Nephron (organoid): ENCODE results near the gene BTRC.
A peak's percentile ranks its signal among the peaks of the same experiment; 100 is the strongest.

ENCODE experiments used
- H3K27ac Mint-ChIP-seq, 3 experiments: 2 replicates each; pipeline ENCODE4 v1.8.0; 2020; ENCODE audit warnings: mixed read lengths in 3 of 3, mild to moderate bottlenecking in 2 of 3, moderate library complexity in 1 of 3
- H3K27me3 Mint-ChIP-seq: 2 replicates; pipeline ENCODE4 v1.8.0; 2021; ENCODE audit warnings: low read depth, mild to moderate bottlenecking, moderate library complexity, mixed read lengths
- H3K36me3 Mint-ChIP-seq: 2 replicates; pipeline ENCODE4 v1.8.0; 2020; ENCODE audit warnings: low read depth, mixed read lengths
- H3K4me1 Mint-ChIP-seq: 2 replicates; pipeline ENCODE4 v1.8.0; 2020; ENCODE audit warnings: mixed read lengths
- H3K4me3 Mint-ChIP-seq, 3 experiments: 2 replicates each; pipeline ENCODE4 v1.8.0; 2020; ENCODE audit warnings: mild to moderate bottlenecking in 3 of 3, mixed read lengths in 3 of 3, moderate library complexity in 2 of 3
- H3K9me3 Mint-ChIP-seq: 2 replicates; pipeline ENCODE4 v1.8.0; 2020; ENCODE audit warnings: mixed read lengths
- TF ChIP-seq, protein P1 (sequence below), 3 experiments: fragments of 200-600 bp; sonication (generic); IDR thresholded peaks; one replicate each; pipeline ENCODE4 v1.5.0; 2021; ENCODE audit warnings: antibody characterized with exemption in 3 of 3; ENCODE audit not compliant: unreplicated experiment in 3 of 3

Gene BTRC

DNA sequence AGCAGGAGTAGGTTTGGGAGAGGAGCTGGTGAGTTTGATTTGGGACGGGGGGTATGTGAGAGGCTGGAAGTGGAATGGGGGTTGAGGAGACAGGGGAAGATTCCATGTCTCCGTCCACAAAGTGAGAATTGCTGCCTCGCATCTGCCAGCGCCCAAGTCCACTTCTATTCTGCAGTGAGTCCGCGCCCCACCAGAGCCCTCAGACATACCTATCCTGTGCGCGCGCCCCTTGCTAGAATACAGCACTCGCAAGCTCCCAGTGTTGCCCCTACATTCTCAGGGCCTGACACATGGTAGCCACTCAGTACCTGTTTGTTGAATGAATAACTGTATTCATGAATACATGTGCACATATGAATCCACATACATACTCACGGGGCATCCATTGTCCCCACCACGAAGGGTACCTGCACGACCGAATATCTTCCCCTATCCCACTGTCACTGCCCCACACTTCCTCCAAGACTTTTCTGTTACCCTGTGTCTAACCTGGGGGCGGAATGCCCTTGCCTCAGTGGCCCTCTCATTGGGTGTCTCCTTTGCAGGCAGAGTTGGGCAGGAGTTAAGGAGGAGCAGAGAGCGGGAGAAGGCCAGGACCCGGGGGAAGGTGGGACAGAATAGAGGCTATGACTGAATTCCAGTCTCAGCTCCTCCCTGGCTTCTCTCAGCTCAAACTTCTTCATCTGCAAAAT is 214.2 kb downstream of the BTRC start:
- H3K4me3 Mint-ChIP-seq, result peak overlapping the region; percentile 26 to 66 (median 55)
- H3K36me3 Mint-ChIP-seq, result no peaks in the 10 kb centered on the region
- peak overlapping the region in 1 of 3 experiments; percentile 40 for H3K27ac Mint-ChIP-seq

GRCh38 chr10:101569323-101569621 is 215.3 kb downstream of the BTRC start:
- Mint-ChIP-seq H3K36me3 (no peaks in the 10 kb centered on the region), H3K27me3 (peaks cover 58% of the 10 kb centered on the region), H3K4me3 (peak overlapping the region; percentile 74 to 81 (median 80)), H3K9me3 (no peaks in the 10 kb centered on the region), H3K4me1 (peaks cover 10% of the 10 kb centered on the region), H3K27ac (no peak overlapping the region)
- TF ChIP-seq, protein P1, sequence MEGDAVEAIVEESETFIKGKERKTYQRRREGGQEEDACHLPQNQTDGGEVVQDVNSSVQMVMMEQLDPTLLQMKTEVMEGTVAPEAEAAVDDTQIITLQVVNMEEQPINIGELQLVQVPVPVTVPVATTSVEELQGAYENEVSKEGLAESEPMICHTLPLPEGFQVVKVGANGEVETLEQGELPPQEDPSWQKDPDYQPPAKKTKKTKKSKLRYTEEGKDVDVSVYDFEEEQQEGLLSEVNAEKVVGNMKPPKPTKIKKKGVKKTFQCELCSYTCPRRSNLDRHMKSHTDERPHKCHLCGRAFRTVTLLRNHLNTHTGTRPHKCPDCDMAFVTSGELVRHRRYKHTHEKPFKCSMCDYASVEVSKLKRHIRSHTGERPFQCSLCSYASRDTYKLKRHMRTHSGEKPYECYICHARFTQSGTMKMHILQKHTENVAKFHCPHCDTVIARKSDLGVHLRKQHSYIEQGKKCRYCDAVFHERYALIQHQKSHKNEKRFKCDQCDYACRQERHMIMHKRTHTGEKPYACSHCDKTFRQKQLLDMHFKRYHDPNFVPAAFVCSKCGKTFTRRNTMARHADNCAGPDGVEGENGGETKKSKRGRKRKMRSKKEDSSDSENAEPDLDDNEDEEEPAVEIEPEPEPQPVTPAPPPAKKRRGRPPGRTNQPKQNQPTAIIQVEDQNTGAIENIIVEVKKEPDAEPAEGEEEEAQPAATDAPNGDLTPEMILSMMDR (IDR thresholded peaks at IDR 0.05; ENCODE audit: unreplicated experiment in 3 of 3), result no peak

More for the DNA sequence above, 214.2 kb downstream of the BTRC start:
- Mint-ChIP-seq H3K4me1 (peaks cover 10% of the 10 kb centered on the region), H3K27me3 (peaks cover 66% of the 10 kb centered on the region), H3K9me3 (no peaks in the 10 kb centered on the region)
- TF ChIP-seq, protein P1 (IDR thresholded peaks at IDR 0.05; ENCODE audit: unreplicated experiment in 3 of 3), result no peak

DNA sequence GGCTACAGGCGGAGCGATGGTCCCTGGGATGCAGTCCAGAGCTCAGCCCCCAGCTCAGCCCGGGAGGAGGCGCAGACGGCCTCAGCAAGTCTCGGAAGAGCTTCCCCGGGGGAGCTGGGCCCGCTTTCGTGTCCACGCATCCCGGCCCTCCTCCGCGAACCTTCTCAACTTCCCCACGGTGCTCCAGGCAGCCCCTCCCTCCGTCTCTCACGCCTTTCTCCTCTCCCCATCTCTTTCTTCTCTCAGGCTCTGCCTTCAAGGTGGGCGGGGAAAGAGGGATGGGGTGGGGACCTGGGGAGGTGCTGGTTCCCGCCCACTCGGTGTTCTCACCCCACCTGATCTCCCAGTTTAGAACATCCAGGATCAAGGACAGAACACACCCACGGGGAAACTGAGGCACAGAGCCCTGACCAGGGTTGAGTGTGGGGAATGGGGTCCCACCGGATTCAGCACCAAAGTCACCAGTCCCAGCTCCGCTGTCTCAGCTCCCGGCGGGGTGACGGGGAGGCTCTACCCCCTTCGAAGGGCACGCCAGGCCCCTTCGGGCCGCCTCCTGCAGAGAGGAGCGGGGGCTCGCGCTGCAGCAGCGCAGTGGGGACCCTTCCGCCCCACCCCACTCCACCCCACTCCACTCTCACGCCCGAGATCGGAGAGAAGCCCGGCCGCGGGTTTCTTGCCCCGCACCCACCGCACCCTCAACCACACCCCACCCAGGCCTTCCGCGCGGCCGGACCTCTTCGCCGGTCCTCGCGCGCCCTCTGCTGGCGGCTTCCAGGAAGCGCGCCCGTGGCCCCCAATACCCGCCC is 215.9 kb downstream of the BTRC start:
- H3K36me3 Mint-ChIP-seq, result no peaks in the 10 kb centered on the region
- peak overlapping the region; percentile 74 to 81 (median 80) for H3K4me3 Mint-ChIP-seq
- H3K27ac Mint-ChIP-seq, result no peak overlapping the region
- peaks cover 54% of the 10 kb centered on the region for H3K27me3 Mint-ChIP-seq
- peaks cover 10% of the 10 kb centered on the region for H3K4me1 Mint-ChIP-seq
- H3K9me3 Mint-ChIP-seq, result no peaks in the 10 kb centered on the region
- TF ChIP-seq, protein P1 (IDR thresholded peaks at IDR 0.05; ENCODE audit: unreplicated experiment in 3 of 3), result peak; percentile 89 to 96 (median 90)

DNA sequence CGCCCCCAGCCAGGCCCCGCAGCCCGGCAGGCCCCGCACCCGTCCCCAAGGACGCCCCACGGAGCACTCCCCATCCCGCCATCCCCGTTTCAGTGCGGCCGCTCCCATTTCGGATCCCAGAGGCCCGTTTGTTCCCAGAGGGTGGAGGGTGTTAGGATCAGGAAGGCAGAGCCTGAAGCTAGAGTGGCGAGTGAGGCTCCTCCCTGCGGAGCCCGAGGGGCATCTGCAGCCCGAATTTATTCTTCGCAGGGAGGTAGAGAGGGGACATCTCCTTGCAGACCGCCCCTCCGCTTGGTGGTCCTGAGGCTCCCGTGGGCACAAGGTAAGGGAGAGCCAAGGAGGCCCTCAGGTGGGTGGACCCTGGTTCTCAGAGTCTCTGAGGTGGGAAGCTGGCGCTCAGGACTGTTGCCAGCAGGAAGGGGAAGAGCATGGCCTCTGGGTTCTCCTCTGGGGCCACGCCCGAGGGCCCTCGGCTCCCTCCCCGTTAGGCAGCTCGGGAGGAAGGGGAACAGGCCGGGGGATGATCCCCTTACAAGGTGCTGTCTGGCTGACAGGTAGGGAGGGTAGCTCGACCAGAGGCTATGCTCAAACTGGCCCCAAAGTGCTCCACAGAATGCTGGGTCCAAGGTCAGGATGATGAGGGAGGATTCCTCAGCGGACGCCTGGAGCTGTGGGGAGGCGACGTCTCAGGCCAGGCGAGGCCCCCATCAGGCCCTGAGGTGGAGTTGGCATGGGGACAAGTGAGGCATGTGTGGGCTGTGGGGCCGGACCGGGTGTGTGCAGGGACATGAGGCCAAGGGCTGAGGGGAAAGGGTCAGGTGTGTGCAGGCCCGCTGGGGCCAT is 216.7 kb downstream of the BTRC start:
- Mint-ChIP-seq H3K27ac (no peak overlapping the region), H3K4me1 (peaks cover 10% of the 10 kb centered on the region), H3K27me3 (peaks cover 46% of the 10 kb centered on the region), H3K9me3 (no peaks in the 10 kb centered on the region), H3K36me3 (no peaks in the 10 kb centered on the region), H3K4me3 (peak overlapping the region; percentile 63 to 80 (median 72))
- TF ChIP-seq, protein P1 (IDR thresholded peaks at IDR 0.05; ENCODE audit: unreplicated experiment in 3 of 3), result no peak

GRCh38 chr10:101571271-101571925 is 217.4 kb downstream of the BTRC start:
- Mint-ChIP-seq H3K4me1 (peaks cover 10% of the 10 kb centered on the region), H3K9me3 (no peaks in the 10 kb centered on the region), H3K27ac (no peak overlapping the region), H3K36me3 (no peaks in the 10 kb centered on the region), H3K27me3 (peaks cover 44% of the 10 kb centered on the region), H3K4me3 (peak overlapping the region; percentile 63 to 80 (median 72))
- TF ChIP-seq, protein P1 (IDR thresholded peaks at IDR 0.05; ENCODE audit: unreplicated experiment in 3 of 3), result no peak
